Stimulated activated CD4-positive, alpha-beta T cell treated with anti-CD3 and anti-CD28 coated beads, Interleukin-12 subunit alpha, Interleukin-12 subunit beta, amount 100 ng/mL, for 48 hours (primary cell): ENCODE results near the gene FOXC2.
"Not testable (repeated sequence)": the region's sequence is repeated elsewhere in the genome, so short reads cannot be mapped to it uniquely, and the experiment has no call there.

ENCODE experiments used
- DNase-seq, 3 donors: peaks; one replicate each; pipeline ENCODE4 v3.0.0-alpha.2; 2020; ENCODE audit warnings: low read depth in 2 of 3, low spot score in 1 of 3

Gene FOXC2

DNA sequence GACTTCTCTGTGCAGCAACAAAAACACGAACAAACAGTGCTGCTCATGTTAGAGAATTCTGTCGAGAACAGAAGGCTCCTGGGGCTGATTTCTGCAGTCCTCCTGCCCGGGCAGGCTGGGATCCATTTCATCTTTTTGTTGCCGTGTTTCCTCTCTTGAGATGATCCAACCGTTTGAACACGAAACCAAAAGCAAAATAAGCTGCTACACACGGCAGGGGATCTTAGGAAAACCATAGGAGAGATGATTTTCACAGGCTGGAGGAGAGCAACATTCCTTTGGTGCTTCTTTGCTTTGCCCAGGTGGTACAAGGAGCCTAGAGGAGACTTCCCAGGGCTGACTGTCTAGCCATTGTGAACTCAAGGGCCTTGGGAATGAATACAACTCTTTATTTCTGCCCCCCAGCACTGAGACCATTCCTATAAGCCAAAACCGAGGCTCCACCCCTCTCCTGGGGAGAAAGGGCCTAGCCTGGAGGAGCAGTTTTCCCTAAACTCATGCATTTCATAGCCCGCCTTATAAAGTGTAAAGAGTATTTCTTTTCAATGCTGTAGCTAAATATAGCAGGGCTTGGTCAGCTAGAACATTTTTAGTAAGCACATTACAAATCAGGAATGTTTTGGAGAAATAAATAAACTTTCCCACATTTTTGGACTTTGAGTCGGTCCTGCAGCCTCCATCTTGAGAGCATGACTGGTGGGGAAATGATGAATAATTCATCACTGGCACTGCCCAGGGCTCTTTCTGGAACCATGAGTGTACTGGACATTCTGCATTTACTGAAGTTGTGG is 19.4 kb downstream of the FOXC2 start:
- DNase-seq = no peak

DNA sequence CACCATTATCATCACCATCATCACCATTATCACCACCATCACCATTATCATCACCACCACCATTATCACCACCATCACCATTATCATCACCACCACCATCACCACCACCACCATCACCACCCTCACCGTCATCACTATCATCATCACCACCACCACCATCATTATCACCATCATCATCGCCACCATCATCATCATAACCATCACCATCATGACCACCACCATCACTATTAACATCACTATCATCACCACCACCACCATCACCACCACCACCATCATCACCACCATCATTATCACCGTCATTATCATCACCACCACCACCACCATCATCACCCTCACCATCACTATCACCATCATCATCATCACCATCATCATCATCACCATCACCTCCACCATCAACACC is 20.9 kb downstream of the FOXC2 start:
- DNase-seq = no peak

DNA sequence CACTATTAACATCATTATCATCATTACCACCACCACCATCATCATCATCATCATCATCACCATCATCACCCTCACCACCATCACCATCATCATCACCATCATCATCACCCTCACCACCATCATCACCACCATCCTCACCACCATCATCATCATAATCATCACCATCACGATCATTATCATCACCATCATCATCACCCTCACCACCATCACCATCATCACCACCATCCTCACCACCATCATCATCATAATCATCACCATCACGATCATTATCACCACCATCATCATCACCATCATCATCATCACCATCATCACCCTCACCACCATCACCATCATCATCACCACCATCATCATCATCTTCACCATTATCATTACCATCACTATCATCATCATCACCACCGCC is 21.3 kb downstream of the FOXC2 start:
- DNase-seq = not testable (repeated sequence)

DNA sequence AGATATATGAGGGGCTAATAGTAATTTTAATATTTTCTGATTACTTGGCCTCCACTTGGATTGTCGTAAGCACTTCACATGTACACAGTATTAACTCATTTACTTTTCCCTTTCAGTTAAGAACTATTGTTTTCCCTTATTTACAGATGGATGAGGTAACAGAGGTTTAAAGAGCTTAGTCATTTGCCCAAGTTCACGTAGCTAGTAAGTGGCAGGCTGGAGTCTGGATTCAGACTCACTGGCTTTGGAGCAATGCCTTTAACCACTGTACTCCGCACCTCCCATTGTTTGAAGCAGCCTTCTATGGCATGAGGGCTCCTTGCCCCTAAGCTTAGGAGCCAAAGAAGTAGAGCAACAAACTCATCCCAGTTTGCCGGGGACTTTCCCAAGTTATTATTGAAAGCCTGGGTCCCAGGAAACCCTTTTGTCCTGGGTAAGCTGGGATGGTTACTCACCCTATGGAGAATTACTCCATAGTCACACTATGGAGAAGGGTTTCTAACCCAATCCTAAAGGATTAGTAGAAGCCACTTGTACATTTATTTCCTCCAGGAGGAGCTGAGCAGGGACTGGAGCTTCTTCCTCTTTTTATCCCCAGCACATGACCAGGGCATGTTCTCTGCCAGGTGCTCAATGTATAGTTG is 24.0 kb downstream of the FOXC2 start:
- DNase-seq = no peak

DNA sequence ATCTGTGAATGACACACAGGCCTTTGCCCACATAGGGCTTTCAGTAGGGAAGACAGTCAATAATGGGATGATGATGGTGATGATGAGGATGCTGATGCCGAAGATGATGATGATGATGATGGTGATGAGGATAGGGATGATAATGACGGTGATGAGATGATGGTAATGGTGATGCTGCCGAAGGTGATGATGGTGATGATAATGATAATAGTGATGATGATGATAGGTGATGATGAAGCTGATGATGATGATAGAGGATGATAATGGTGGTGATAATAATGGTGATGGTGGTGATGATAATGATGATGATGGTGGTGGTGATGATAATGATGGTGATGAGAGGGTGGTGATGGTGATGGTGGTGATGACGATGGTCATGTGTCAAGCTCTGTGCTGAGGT is 24.6 kb downstream of the FOXC2 start:
- DNase-seq = no peak

DNA sequence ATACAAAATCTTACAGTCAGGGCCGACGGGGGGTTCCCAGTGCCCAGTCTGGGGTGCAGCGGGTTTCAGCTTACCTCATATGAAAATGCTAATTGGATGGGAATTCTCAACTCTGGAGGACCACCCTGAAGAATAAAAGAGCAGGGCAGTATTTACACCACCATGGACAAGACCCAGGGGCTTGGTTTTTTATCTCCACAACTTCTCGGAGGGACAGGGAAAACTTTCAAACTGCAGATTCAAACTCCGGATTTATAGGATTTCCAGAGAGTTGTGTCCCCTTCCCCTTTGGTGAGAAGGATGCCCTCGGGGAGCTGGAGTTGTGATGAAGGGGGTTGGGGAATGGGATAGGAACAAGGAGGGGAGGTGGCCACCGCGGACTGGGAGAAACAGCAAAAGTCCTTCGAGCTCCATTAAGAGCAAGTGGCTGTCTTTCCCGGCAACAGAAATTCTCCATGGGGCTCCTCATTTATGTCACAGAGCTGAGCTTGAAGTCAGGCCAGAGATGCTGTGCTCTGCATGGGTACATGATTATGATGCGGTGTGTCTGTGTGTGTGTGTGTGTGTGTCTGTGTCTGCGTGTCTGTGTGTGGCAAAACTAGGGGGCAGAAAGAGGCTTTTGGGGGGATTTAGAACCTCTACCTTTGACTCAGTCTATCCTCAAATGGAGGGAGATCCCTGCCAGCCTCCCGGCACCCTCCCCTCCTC is 27.4 kb downstream of the FOXC2 start:
- no peak for DNase-seq

DNA sequence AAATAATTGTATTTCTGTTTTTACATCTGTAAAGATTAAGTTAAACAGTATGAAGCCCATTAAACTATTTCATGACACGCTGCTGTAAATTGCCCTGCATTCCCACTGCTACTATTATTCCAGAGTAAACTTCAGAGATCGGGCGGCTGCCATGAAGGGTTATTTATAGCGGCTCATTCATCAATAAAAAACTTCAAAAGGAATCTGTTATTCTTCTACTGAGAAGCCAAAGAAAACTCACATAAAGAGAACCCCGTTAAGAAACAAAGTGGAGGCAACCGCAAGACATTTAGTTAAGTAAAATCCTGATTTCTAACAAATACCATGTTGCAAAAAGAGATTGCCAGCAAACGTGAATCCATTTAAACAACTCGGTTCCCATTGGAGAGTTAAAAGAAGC is 28.1 kb downstream of the FOXC2 start:
- no peak for DNase-seq

DNA sequence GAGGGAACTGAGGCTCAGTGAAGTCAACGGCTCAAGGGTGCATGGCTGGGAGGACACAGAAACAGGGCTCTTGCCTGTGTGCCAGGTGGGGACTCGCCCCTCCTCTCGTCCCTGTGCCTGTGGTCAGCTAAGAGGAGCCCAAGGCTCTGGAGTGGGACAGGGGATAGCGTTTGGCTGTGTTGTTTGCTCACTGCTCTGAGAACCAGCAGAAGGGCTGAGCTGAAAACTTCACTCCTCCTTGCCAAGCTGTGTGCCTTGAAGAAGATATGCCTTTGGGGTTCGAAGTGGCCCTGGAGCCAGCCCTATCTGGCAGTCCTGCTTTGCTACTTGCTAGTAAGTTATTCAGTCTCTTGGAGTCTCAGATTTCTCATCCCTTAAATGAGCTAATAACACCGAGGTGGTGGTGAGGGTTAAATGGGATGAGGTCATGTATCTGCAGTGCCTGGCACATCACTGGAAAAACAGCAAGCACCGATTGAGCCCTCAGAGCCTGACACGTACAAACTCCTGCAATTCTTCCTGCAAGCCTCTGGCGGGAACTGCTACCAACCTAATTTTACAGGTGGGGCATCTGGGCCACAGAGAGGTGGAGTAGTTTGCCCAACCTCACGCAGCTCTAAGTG is 29.5 kb downstream of the FOXC2 start:
- DNase-seq = no peak

DNA sequence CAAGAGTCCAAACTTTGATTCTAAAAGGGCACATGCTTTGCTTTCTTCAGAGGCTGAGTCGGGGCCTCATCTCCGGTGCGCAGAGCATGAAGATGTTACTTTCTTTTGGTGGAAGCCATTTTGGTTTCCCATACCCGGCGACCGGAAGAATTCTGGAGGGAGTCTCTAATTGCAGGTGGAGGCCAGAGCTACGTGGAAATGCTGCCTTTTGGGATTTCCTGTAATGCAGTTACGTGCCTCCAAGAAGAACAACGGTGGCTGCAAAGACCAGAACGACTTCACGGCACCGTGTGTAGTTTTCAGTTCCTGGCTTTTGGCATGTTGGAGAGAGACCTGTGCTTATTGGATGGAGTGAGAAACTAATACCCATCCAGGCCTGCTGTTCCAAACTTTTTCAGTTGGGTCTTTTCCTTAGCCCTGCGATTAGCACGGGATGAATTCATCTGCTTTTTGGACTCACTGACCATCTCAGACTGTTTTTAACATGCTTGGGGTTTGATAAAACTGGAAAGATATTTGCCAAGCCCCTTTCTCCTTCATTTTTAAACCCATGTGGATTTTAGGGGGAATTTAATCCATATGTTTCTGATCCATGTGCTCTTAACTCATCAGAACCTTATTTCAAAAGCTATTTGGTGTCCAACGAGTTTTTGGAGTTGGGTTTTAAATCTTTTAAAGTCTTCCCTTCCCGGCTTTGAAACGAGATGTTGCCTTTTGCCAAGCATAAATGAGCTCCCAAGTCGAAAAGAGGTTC is 30.7 kb downstream of the FOXC2 start:
- no peak for DNase-seq

DNA sequence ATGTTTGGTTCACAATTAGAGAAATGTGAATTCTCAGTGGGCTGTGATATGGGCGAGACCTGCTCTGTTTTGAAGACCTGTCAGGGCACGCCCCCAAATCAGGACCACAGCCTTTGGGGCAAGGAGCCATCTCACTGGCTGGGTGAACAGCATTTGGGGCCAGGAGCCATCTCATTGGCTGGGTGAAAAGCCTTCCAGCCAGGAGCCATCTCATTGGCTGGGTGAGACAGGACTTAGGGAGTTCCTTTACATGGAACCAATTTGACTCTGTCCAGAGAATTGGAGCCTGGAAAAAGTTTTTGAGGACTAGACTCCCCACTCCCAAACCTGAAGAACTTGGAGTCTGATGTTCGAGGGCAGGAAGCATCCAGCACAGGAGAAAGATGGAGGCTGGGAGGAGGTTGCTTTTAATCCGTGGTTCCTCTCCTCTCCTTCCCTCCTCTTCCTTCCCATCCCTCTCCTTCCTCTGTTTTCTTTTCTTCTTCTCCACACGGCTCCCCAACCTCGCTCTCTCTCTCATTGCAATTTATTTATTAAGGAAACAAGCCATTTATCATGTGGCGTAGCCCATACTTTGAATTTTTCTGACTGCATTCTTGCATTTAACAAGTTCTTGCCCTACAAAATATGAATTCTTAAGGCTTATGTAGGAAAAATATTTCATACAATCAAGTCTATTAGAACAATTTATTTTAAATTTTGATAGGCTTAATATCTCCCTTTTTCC is 31.4 kb downstream of the FOXC2 start:
- no peak for DNase-seq

DNA sequence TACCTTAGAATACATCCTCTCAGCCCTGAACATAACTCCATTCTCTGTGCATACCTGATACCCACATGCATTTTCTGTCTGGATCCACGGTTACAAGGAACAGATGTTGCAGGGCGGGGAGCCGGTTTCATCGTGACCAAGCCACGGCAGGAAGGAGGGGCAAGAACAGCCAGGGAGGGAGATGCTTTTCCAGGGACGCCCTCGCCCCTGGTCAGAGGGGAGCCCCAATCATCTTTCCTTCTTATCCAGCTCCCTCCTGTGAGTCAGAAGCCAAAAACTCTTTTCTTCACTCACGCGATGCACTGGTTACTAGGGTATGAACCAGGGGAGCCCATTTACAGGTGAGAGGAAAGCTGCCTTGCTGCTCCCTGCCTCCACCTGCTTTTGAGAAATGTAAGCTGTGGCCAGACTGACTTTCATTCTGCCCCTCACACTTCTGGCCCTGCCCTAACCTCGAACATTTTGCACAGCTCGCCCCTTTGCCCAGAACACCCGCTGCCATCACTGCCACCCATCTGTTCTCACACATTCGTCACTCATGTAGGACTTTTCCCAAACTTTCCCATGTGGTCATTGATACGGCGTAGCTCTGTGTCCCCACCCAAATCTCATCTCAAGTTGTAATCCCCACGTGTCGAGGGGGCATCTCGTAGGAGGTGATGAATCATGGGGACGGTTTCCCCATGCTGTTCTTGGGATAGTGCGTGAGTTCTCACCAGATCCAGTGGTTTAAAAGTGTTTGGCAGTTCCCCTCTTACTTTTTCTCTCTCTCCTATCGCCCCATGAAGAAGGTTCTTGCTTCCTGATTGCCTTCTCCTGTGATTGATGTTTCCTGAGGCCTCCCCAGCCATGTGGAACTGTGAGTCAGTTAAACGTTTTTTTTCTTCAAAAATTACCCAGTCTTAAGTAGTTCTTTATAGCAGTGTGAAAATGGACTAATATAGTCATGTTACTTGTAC is 32.3 kb downstream of the FOXC2 start:
- no peak for DNase-seq

DNA sequence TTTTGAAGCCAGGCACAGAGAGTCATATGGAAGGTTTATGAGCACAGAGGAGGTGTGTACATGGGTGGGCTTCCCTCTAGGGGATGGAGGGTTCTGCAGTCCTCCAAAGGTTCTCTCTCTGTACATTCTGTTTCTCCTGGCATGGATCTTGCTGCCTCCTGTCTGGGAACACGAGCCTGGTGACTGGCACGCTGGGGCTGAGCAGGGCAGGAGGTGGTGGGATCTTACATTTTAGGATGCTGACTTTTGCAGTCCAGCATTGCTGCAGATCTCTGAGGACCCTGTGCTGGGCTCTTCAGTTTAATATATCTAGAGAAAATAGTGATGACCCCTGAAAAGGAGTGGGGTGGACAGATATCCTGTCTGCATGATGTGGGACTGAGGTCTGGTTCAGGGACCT is 34.7 kb downstream of the FOXC2 start:
- DNase-seq = no peak

DNA sequence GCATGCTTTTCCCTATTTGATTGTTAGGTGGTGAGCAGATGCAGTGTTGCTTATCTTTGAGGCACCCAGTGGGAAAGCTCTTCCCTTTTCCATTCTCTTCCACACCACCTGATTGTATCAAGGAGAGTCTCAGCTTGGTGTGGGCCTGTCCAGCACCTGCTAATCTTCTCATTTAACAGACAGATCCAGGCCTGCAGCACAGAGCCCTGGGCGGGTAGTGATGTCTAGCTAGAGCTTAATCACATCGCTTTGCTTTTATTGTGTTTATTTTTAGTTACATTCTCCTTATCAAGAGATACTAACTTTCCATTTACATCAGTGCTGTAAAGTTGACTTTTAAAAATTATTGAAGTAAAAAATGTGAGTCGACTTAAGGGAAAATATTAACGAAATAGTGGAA is 35.9 kb downstream of the FOXC2 start:
- DNase-seq = no peak

DNA sequence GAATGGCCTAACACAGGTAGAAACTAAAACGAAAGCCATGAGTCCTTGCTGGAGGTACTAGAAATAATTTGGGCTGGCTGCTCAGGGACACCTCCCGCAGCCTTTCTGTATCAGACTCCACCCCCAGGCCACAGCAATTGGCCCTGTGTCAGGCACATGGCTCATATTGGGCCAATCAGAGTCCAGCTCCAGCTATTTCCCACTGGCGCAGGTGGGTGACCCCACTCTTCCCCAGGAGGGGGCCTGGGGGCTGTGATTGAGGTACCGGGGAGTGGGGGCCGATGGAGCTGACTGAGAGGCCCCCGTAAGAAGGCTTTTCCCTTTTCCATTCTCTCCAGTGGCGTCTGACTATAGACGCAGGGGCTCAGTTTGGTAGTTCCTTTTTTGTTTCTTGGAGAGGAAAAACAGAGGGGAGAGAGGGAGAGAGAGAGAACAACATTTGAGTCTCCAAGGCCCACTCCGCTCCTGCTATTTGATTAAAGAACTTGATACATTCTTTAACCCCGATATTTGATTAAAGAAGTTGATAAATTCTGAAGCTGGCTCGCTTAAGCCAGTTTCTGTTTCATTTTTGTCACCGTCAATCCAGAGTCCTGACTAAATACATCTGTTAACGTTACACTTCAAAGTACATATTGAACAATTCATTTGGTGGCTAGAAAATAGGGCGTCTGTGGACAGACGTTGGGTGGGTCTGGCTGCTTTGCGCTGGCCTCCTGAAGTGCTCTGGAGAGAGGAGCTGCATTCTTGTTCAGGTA is 38.0 kb downstream of the FOXC2 start:
- peak in 2 of 3 donors; percentile 3 to 15 for DNase-seq

DNA sequence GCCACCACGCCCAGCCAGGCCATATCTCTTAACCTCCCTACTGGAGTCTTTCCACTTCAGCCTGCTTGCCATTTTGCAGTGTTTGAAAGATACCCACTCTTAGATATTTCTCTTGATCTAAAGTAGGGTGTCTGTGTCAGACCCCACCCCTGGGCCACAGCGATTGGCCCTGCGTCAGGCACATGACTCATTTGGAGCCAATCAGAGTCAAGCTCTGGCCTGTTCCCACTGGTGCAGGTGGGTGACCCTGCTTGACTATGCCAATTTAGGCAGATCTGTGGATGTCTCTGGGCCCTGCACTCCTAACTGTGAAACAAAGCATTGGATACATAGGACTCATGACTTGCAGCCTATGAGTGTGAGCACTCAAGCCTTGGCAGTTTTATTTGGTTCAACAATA is 39.3 kb downstream of the FOXC2 start:
- DNase-seq = no peak

DNA sequence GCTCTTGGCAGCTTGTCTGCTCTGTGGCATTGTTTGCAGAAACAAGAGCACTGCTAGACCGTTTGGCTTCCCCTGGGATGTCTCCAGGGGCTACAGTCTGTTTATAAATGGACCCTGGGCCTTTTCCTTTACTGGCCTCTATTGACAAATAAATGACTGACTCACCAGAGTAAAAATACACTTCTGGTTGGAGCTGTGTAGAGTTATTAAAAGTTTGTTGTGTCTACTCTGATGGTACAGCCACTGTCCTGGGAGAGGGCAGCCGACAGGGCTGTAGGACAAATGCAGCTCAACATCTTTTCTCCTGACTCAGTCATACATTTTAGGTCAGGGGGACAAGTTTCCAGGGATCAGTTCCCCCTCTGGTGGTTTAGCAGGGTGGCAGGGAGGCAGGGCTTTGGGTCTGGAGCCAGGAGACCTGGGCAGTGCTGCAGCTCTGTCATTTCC is 41.7 kb downstream of the FOXC2 start:
- no peak for DNase-seq

DNA sequence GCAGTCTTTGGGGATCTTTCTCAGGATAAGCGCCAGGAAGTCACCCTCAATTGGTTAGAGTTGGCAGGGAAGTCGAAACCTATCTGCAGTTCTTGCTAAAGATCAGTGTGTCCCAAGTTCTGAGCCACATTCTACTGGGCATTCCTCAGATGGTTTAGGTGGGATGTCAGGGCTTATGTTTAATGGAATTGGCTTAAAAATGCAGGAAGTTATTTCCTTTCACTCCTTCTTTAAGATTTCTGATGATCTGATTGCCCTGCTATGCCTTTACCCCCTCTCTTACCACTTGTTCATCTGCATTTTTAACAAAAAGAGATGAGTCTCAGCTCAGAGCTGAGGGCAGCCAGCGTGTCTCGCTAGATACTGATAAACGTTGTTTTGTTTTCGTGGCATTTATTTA is 42.5 kb downstream of the FOXC2 start:
- no peak for DNase-seq

DNA sequence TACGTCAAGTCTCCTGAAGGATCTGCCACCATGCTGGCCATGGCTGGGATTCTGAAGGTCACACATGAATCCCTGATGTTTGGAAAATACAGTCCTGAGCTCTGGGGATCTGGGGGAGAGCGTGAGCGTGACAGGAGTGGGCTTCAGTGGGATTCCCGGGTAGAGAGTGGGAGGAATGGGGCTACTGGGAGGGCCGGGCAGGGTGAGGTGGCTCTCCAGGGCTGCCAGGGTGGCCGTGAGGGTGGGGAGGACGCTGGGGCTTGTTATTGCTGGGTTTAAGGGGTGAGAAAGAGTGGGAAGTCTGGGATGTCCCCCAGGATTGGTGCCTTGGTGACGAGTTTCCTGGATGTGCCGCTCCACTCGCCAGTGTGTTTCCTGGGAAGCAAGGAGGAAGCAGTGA is 43.0 kb downstream of the FOXC2 start:
- DNase-seq = no peak
